NCI-H2029 (cell line): ENCODE results near the gene NDST1.
"Not testable (repeated sequence)": the region's sequence is repeated elsewhere in the genome, so short reads cannot be mapped to it uniquely, and the experiment has no call there.

ENCODE experiments used
- DNase-seq: peaks from one replicate; lab custom pipeline; 2025; lab: John Stamatoyannopoulos, UW

NDST1 gene

GRCh38 chr5:150507474-150508276 lies at the start of gene NDST1:
NDST1 (plus strand) TSS chr5:150508131; CDS start chr5:150521255, 13,124 bp downstream.
- DNase-seq = no peak

- peak; percentile 23 for DNase-seq
Measured at GRCh38 chr5:150458802-150459557, 49.0 kb upstream of the NDST1 start.

GRCh38 chr5:150460781-150461180 lies 47.1 kb upstream of the NDST1 start:
- no peak for DNase-seq

GRCh38 chr5:150461231-150461630 lies 46.7 kb upstream of the NDST1 start:
- no peak for DNase-seq

- no peak for DNase-seq
Measured at GRCh38 chr5:150464554-150465012, 43.3 kb upstream of the NDST1 start.

GRCh38 chr5:150465927-150466326 lies 42.0 kb upstream of the NDST1 start:
- no peak for DNase-seq

- no peak for DNase-seq
Measured at GRCh38 chr5:150468206-150468605, 39.7 kb upstream of the NDST1 start.

- DNase-seq = no peak
Measured at GRCh38 chr5:150469718-150470469, 38.0 kb upstream of the NDST1 start.

GRCh38 chr5:150473673-150474358 lies 34.1 kb upstream of the NDST1 start:
- no peak for DNase-seq

- not testable (repeated sequence) for DNase-seq
Measured at GRCh38 chr5:150476568-150476967, 31.4 kb upstream of the NDST1 start.

GRCh38 chr5:150479416-150479815 lies 28.5 kb upstream of the NDST1 start:
- no peak for DNase-seq

- DNase-seq = no peak
Measured at GRCh38 chr5:150481708-150481965, 26.3 kb upstream of the NDST1 start.

GRCh38 chr5:150481972-150482406 lies 25.9 kb upstream of the NDST1 start:
- no peak for DNase-seq

GRCh38 chr5:150484964-150485692 lies 22.8 kb upstream of the NDST1 start:
- DNase-seq = no peak

GRCh38 chr5:150485693-150486401 lies 22.1 kb upstream of the NDST1 start:
- DNase-seq = peak; percentile 9

- peak; percentile 31 for DNase-seq
Measured at GRCh38 chr5:150486402-150487198, 21.3 kb upstream of the NDST1 start.

- no peak for DNase-seq
Measured at GRCh38 chr5:150487199-150488061, 20.5 kb upstream of the NDST1 start.

GRCh38 chr5:150488519-150489359 lies 19.2 kb upstream of the NDST1 start:
- DNase-seq = no peak
